ENCODE measurements around the gene DRC3.

Gene DRC3

GRCh38 chr17:18004884-18005305 is 32.2 kb downstream of the DRC3 start:
- TF ChIP-seq CTCF (IDR thresholded peaks at IDR 0.05; ENCODE audit: low read depth, low read length, missing control alignments), result peak; percentile 39
- H3K4me3 ChIP-seq (ENCODE audit: low read depth, low read length), result no peak overlapping the region
- no peak for DNase-seq (ENCODE audit: low read depth)
- in situ Hi-C loops (cut with HindIII; ENCODE audit: low sequenced_read_pairs), result no loop called here

GRCh38 chr17:18005496-18005895 is 32.8 kb downstream of the DRC3 start:
- in situ Hi-C loops (cut with HindIII; ENCODE audit: low sequenced_read_pairs), result no loop called here
- H3K4me3 ChIP-seq (ENCODE audit: low read depth, low read length), result no peak overlapping the region
- TF ChIP-seq CTCF (IDR thresholded peaks at IDR 0.05; ENCODE audit: low read depth, low read length, missing control alignments), result no peak
- no peak for DNase-seq (ENCODE audit: low read depth)

- H3K4me3 ChIP-seq (ENCODE audit: low read depth, low read length), result no peak overlapping the region
- TF ChIP-seq CTCF (IDR thresholded peaks at IDR 0.05; ENCODE audit: low read depth, low read length, missing control alignments), result no peak
- in situ Hi-C loops (cut with HindIII; ENCODE audit: low sequenced_read_pairs), result no loop called here
- DNase-seq (ENCODE audit: low read depth), result no peak
Measured at GRCh38 chr17:18006495-18007239, 34.0 kb downstream of the DRC3 start.

GRCh38 chr17:18008496-18009268 is 36.0 kb downstream of the DRC3 start:
- H3K4me3 ChIP-seq (ENCODE audit: low read depth, low read length), result no peak overlapping the region
- no peak for TF ChIP-seq CTCF (IDR thresholded peaks at IDR 0.05; ENCODE audit: low read depth, low read length, missing control alignments)
- in situ Hi-C loops (cut with HindIII; ENCODE audit: low sequenced_read_pairs), result no loop called here
- DNase-seq (ENCODE audit: low read depth), result no peak

- in situ Hi-C loops (cut with HindIII; ENCODE audit: low sequenced_read_pairs), result no loop called here
- TF ChIP-seq CTCF (IDR thresholded peaks at IDR 0.05; ENCODE audit: low read depth, low read length, missing control alignments), result no peak
- no peak for DNase-seq (ENCODE audit: low read depth)
- no peak overlapping the region for H3K4me3 ChIP-seq (ENCODE audit: low read depth, low read length)
Measured at GRCh38 chr17:18009609-18010420, 37.2 kb downstream of the DRC3 start.

GRCh38 chr17:18011286-18011685 is 38.6 kb downstream of the DRC3 start:
- H3K4me3 ChIP-seq (ENCODE audit: low read depth, low read length), result no peak overlapping the region
- no peak for DNase-seq (ENCODE audit: low read depth)
- TF ChIP-seq CTCF (IDR thresholded peaks at IDR 0.05; ENCODE audit: low read depth, low read length, missing control alignments), result no peak
- in situ Hi-C loops (cut with HindIII; ENCODE audit: low sequenced_read_pairs), result no loop called here
